Activated CD8-positive, alpha-beta T cell treated with anti-CD3 and anti-CD28 coated beads for 36 hours (primary cell): ENCODE measurements around the gene HSH2D. TPM values are rescaled to one million over a fixed set of nuclear protein-coding genes. Genes with fewer than 3 reads are reported as not detected.

Experiments
- ATAC-seq: fragments of 200-7000 bp; cut with Tn5 transposase; one replicate; pipeline ENCODE4 v1.10.0; 2021; ENCODE audit warnings: mild to moderate bottlenecking, moderate library complexity
- CTCF ChIA-PET: fragments of 350-600 bp; sonication (Branson Sonifier 250); formaldehyde crosslinking; loops from one replicate; lab custom pipeline; 2021; ENCODE audit warnings: antibody characterized with exemption; lab: Charles Lee
- POLR2A ChIA-PET: fragments of 350-600 bp; sonication (Branson Sonifier 250); formaldehyde crosslinking; loops from one replicate; lab custom pipeline; 2021; ENCODE audit warnings: antibody characterized with exemption; lab: Charles Lee
- DNase-seq: peaks from one replicate; pipeline ENCODE4 v3.0.0-alpha.2; 2020
- H3K27ac Mint-ChIP-seq: one replicate; pipeline ENCODE4 v1.8.0; 2021; ENCODE audit warnings: mild to moderate bottlenecking, mixed read lengths
- H3K27me3 Mint-ChIP-seq: one replicate; pipeline ENCODE4 v1.8.0; 2021; ENCODE audit warnings: mixed read lengths
- H3K36me3 Mint-ChIP-seq: one replicate; pipeline ENCODE4 v1.8.0; 2021; ENCODE audit warnings: low read depth, mixed read lengths
- H3K4me1 Mint-ChIP-seq: one replicate; pipeline ENCODE4 v1.8.0; 2021; ENCODE audit warnings: low read depth, mixed read lengths
- H3K4me3 Mint-ChIP-seq: one replicate; pipeline ENCODE4 v1.8.0; 2021; ENCODE audit warnings: mild to moderate bottlenecking, moderate library complexity, mixed read lengths
- H3K9me3 Mint-ChIP-seq: one replicate; pipeline ENCODE4 v1.8.0; 2021; ENCODE audit warnings: mixed read lengths
- intact Hi-C: fragments of 100-400 bp; cut with micrococcal nuclease; formaldehyde crosslinking; loops from one replicate; pipeline ENCODE4 v1.10.0; 2022
- total RNA-seq, 2 experiments: library from RNA; stranded (reverse); gene quantifications; one replicate each; pipeline ENCODE4 v1.2.3, GENCODE V29; 2021
- TF ChIP-seq, protein P1 (sequence below): fragments of 200-600 bp; IDR thresholded peaks from one replicate; pipeline ENCODE4 v1.8.0; 2022; ENCODE audit warnings: antibody characterized with exemption, mild to moderate bottlenecking

HSH2D gene
- total RNA-seq, 2 experiments from 2014 or later, result 23.5 to 25.5 TPM

DNA sequence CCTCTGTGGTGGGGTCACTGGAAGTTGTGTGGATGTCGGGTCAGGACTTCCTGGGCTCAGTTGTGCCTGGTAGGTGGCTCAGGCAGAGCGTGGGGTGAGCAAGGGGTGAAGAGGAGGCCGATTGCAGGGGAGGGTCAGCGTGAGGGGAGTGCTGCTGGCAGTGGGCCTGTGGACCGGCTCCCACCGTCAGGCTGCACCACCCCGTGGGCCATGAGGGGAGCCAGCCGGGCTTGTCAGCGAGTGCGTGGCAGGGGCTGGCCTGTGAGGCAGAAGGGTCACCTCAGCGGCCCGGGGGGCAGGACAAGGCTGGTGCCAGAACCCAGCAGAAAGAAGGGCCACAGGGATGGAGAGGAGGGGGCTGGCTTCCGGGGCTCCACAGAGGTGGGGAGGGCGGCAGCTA lies 18.5 kb upstream of the HSH2D start:
- no peak for ATAC-seq
- Mint-ChIP-seq H3K4me1 (peaks cover 2% of the 10 kb centered on the region), H3K4me3 (no peak overlapping the region), H3K27ac (no peak overlapping the region), H3K9me3 (no peaks in the 10 kb centered on the region), H3K27me3 (no peaks in the 10 kb centered on the region), H3K36me3 (peaks cover 54% of the 10 kb centered on the region)
- intact Hi-C loops, result no loop called here
- DNase-seq, result no peak
- TF ChIP-seq, protein P1, sequence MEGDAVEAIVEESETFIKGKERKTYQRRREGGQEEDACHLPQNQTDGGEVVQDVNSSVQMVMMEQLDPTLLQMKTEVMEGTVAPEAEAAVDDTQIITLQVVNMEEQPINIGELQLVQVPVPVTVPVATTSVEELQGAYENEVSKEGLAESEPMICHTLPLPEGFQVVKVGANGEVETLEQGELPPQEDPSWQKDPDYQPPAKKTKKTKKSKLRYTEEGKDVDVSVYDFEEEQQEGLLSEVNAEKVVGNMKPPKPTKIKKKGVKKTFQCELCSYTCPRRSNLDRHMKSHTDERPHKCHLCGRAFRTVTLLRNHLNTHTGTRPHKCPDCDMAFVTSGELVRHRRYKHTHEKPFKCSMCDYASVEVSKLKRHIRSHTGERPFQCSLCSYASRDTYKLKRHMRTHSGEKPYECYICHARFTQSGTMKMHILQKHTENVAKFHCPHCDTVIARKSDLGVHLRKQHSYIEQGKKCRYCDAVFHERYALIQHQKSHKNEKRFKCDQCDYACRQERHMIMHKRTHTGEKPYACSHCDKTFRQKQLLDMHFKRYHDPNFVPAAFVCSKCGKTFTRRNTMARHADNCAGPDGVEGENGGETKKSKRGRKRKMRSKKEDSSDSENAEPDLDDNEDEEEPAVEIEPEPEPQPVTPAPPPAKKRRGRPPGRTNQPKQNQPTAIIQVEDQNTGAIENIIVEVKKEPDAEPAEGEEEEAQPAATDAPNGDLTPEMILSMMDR, result no peak
- CTCF ChIA-PET, result no interaction called here
- POLR2A ChIA-PET, result no interaction called here

DNA sequence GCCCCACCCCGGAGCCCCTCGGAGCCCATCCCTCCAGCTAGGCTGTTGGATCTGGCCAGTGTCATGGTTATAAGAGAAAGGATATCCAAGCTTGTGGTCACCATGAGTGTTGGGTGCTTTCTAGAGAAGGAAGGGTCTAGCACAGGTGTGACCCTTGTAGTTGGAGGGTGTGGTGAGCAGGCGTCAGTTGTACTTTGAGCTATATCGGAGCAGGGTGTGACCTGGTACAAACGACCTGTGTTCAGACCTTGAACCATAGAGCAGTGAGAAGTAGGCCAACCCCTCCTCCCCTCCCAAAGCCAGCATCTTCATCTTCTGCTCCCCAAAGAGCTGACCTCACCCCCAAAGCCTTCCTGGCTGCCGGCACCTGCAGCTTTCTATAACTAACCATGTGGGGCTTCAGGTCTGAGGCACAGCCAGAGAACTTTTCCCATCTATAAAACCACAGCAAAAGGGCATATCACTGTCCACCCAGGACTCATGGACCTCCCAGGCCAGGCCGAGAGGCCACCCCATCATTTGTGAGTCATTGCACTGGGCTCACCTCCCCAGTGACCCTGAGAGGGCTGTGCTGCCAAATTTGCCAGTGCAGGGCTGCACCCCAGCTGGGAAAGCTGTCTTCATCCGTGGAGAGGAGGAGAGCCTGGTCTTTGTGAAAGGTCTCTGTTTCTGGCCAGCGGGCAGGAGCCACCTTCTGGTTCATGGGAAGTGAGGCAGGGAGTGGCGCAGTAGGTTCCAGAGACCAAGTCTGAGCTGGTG lies 17.6 kb upstream of the HSH2D start:
- Mint-ChIP-seq H3K9me3 (no peaks in the 10 kb centered on the region), H3K4me3 (no peak overlapping the region), H3K27ac (no peak overlapping the region), H3K36me3 (peaks cover 56% of the 10 kb centered on the region), H3K27me3 (no peaks in the 10 kb centered on the region), H3K4me1 (no peaks in the 10 kb centered on the region)
- ATAC-seq (no peak), DNase-seq (no peak)
- TF ChIP-seq, protein P1, result no peak
- intact Hi-C loops, result no loop called here
- ChIA-PET POLR2A (interaction anchor here (1.2 to 1.9 kb wide), 3 partner anchors 8 to 28 kb away, joined by 3 to 5 read pairs (median 3); no protein-coding TSS in a partner anchor), CTCF (interaction anchor here (0.7 kb wide), 1 partner anchor 10 kb away, joined by 3 read pairs; no protein-coding TSS in a partner anchor)

DNA sequence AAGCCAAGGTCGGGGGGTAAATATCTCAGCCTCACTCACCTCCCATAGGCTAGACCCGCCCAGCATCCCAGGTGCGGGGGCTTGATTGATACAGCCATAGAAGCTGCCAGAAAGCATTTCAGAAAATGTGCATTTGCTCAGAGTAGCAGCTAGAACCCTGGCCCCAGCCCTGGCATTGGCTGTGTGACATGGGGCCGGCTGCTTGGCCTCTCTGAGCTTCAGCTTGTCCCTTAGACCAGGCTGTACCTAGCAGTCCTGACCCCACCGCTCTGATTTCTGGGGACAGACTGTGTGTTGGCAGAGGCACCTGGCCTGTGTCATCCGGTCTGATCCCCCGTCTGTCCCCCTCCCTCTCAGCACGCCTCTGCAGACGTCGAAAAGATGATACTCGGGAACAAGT lies 16.4 kb upstream of the HSH2D start:
- Mint-ChIP-seq H3K36me3 (peaks cover 60% of the 10 kb centered on the region), H3K9me3 (peaks cover 3% of the 10 kb centered on the region), H3K27ac (no peak overlapping the region), H3K4me1 (no peaks in the 10 kb centered on the region), H3K27me3 (no peaks in the 10 kb centered on the region), H3K4me3 (no peak overlapping the region)
- no peak for DNase-seq
- TF ChIP-seq, protein P1, result no peak
- ChIA-PET CTCF (interaction anchor here (0.7 kb wide), 1 partner anchor 11 kb away, joined by 3 read pairs; no protein-coding TSS in a partner anchor), POLR2A (interaction anchor here (1.0 to 1.9 kb wide), 3 partner anchors 8 to 16 kb away, joined by 3 to 5 read pairs (median 3); partner anchors contain the start of gene HSH2D)
- ATAC-seq, result no peak
- intact Hi-C loops, result no loop called here

DNA sequence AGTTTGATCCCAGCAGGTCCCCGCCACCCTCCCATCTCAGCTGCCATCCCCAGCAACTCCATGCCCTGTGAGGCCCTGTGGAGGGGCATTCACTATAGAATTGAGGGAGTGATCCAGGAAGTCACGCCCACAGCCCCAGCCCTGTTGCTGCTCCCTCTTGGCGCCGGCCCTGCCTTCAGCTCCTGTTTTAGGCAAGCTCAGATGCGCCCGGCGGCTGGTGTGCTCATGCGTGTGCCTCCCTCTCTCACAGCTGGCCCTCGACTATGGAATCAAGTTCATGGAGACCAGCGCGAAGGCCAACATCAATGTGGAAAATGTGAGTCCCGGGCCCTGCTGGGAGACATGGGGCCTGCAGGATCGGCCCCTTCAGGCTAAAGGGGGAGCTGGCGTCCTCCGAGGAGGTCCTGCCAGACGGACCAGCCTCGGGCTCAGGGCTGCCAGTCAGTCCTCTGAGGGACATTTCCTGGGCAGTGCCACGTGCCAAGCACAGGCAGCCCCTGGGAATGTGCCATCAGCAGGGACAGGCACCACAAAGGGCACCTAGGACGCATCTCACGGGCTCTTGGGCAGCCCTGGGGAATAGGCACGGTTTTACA lies 15.6 kb upstream of the HSH2D start:
- no peak overlapping the region for H3K4me3 Mint-ChIP-seq
- ChIA-PET POLR2A (interaction anchor here (1.0 kb wide), 1 partner anchor 16 kb away, joined by 3 read pairs; the partner anchor contains the start of gene HSH2D), CTCF (no interaction called here)
- no peak overlapping the region for H3K27ac Mint-ChIP-seq
- intact Hi-C loops, result no loop called here
- peaks cover 65% of the 10 kb centered on the region for H3K36me3 Mint-ChIP-seq
- no peaks in the 10 kb centered on the region for H3K4me1 Mint-ChIP-seq
- no peaks in the 10 kb centered on the region for H3K27me3 Mint-ChIP-seq
- DNase-seq (no peak), ATAC-seq (no peak)
- H3K9me3 Mint-ChIP-seq, result peaks cover 3% of the 10 kb centered on the region
- TF ChIP-seq, protein P1, result no peak

DNA sequence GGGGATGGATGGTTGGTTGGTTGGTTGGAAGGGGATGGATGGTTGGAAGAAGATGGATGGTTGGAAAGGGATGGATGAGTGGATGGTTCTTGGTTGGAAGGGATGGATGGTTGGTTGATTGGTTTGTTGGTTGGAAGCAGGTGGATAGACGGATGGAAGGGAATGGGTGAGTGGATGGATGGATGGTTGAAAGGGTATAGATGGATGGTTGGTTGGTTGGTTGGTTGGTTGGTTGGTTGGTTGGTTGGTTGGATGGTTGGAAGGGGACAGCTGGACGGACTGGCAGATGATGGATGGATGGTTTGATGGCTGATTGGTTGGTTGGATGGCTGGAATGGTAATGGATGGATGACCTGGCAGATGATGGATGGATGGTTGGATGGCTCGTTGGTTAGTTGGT lies 11.8 kb upstream of the HSH2D start:
- intact Hi-C loops, result no loop called here
- Mint-ChIP-seq H3K4me3 (no peak overlapping the region), H3K4me1 (no peaks in the 10 kb centered on the region), H3K27me3 (no peaks in the 10 kb centered on the region), H3K27ac (no peak overlapping the region), H3K36me3 (peaks cover 69% of the 10 kb centered on the region), H3K9me3 (peaks cover 3% of the 10 kb centered on the region)
- ChIA-PET CTCF (no interaction called here), POLR2A (interaction anchor here (1.4 kb wide), 1 partner anchor 12 kb away, joined by 3 read pairs; the partner anchor contains the start of gene HSH2D)
- DNase-seq (no peak), ATAC-seq (no peak)
- TF ChIP-seq, protein P1, result no peak
